Adrenal gland (tissue), 5 donors: ENCODE data around the gene CUL1.

Experiments
- CTCF ChIP-seq, 6 experiments: fragments of 450-650 bp in 4 of 6; fragments of 200-600 bp in 2 of 6; sonication (generic) in 1 of 6; IDR thresholded peaks; 1 replicate in 5 of 6; 2 replicates in 1 of 6; pipeline versions ENCODE4 v1.5.1 to v1.8.0; 2016 to 2021; ENCODE audit warnings: antibody characterized with exemption in 6 of 6, mild to moderate bottlenecking in 2 of 6, moderate library complexity in 1 of 6
- POLR2A ChIP-seq, 2 donors: fragments of 450-650 bp; IDR thresholded peaks; one replicate each; pipeline ENCODE4 v1.6.1; 2017; ENCODE audit warnings: antibody characterized with exemption in 2 of 2, mild to moderate bottlenecking in 2 of 2, moderate library complexity in 1 of 2
- donor health status: DM: no; HTN: no; CAD: no.

GRCh38 chr7:148753224-148753623 lies 54.5 kb downstream of the CUL1 start:
- no peak for TF ChIP-seq CTCF (IDR thresholded peaks at IDR 0.05)
- TF ChIP-seq POLR2A (IDR thresholded peaks at IDR 0.05) = no peak
